ENCODE measurements around the gene AFMID.

The AFMID gene

GRCh38 chr17:78173097-78173715 lies 14.0 kb upstream of the AFMID start:
- H4K20me1 ChIP-seq (ENCODE audit: insufficient read depth, low read length) = no peaks in the 10 kb centered on the region
- H3K4me2 ChIP-seq (ENCODE audit: low read depth, low read length) = peak overlapping the region; percentile 98
- H3K4me3 ChIP-seq (ENCODE audit: low read length) = peak overlapping the region; percentile 23; the same call in 1 of the 2 replicates
- H3K27ac ChIP-seq (ENCODE audit: low read length) = peak overlapping the region; percentile 99
- no peaks in the 10 kb centered on the region for H3K9me3 ChIP-seq (replicated peaks; ENCODE audit: insufficient read depth, low read length)
- no peaks in the 10 kb centered on the region for H3K27me3 ChIP-seq (replicated peaks; ENCODE audit: insufficient read depth, low read length)
- H3F3A ChIP-seq (ENCODE audit: insufficient read depth, low read length) = peaks cover 69% of the 10 kb centered on the region
- TF ChIP-seq, protein P1, sequence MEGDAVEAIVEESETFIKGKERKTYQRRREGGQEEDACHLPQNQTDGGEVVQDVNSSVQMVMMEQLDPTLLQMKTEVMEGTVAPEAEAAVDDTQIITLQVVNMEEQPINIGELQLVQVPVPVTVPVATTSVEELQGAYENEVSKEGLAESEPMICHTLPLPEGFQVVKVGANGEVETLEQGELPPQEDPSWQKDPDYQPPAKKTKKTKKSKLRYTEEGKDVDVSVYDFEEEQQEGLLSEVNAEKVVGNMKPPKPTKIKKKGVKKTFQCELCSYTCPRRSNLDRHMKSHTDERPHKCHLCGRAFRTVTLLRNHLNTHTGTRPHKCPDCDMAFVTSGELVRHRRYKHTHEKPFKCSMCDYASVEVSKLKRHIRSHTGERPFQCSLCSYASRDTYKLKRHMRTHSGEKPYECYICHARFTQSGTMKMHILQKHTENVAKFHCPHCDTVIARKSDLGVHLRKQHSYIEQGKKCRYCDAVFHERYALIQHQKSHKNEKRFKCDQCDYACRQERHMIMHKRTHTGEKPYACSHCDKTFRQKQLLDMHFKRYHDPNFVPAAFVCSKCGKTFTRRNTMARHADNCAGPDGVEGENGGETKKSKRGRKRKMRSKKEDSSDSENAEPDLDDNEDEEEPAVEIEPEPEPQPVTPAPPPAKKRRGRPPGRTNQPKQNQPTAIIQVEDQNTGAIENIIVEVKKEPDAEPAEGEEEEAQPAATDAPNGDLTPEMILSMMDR (IDR thresholded peaks at IDR 0.05; ENCODE audit: low read length) = no peak
- TF ChIP-seq EZH2phosphoT487 (IDR thresholded peaks at IDR 0.05; ENCODE audit: low read length) (no peak), EZH2 (optimal IDR thresholded peaks at IDR 0.05; ENCODE audit: low read depth, low read length) (no peak)
- H3K79me2 ChIP-seq (ENCODE audit: low read length) = peaks cover 40% of the 10 kb centered on the region
- no peak overlapping the region for H2AFZ ChIP-seq (ENCODE audit: low read length)
- H3K4me1 ChIP-seq (ENCODE audit: low read length) = peaks cover 69% of the 10 kb centered on the region
- no peaks in the 10 kb centered on the region for H3K36me3 ChIP-seq (replicated peaks; ENCODE audit: insufficient read depth, low read length)
- DNase-seq = peak; percentile 94
- no peaks in the 10 kb centered on the region for H3K9me2 ChIP-seq (replicated peaks; ENCODE audit: insufficient read depth, low read length)
- peak overlapping the region; percentile 75 for H3K9ac ChIP-seq (ENCODE audit: low read length)

DNA sequence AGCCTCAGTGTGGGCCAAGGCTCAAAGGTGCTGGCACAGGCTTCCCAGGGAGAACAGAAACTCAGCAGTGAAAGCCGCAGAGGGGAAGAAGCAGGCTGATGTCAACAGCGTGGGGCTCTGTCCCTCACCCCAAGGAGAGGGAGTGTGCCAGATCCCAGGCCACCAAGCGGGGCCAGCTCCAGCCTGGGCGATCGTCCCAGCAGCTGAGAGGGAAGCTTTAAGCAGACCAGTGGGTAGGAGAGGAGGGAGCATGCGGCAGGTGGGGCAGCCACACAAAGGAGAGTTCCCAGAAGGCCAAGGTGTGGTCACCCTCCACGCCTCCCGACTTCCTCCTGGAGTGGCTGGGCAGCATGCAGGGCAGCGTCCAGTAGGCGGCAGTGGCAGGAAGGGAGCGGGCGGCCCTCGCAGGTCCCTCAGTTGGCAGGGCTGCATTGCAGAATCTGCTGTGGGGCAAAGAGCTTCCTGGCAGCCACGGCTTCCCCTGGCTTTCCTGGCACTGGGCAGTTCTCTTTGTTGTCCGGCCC lies 12.8 kb upstream of the AFMID start:
- TF ChIP-seq EZH2phosphoT487 (IDR thresholded peaks at IDR 0.05; ENCODE audit: low read length) (no peak), EZH2 (optimal IDR thresholded peaks at IDR 0.05; ENCODE audit: low read depth, low read length) (no peak)
- TF ChIP-seq, protein P1 (IDR thresholded peaks at IDR 0.05; ENCODE audit: low read length) = peak; percentile 50
- Histone ChIP-seq H4K20me1 (ENCODE audit: insufficient read depth, low read length) (no peaks in the 10 kb centered on the region), H3K27me3 (replicated peaks; ENCODE audit: insufficient read depth, low read length) (no peaks in the 10 kb centered on the region), H3K4me2 (ENCODE audit: low read depth, low read length) (peak overlapping the region; percentile 36), H3K27ac (ENCODE audit: low read length) (peak overlapping the region; percentile 99), H3K36me3 (replicated peaks; ENCODE audit: insufficient read depth, low read length) (peaks cover 4% of the 10 kb centered on the region; the same call in 1 of the 2 replicates), H3K4me1 (ENCODE audit: low read length) (peaks cover 68% of the 10 kb centered on the region), H3F3A (ENCODE audit: insufficient read depth, low read length) (peaks cover 72% of the 10 kb centered on the region), H3K4me3 (ENCODE audit: low read length) (no peak overlapping the region), H2AFZ (ENCODE audit: low read length) (no peak overlapping the region), H3K9me3 (replicated peaks; ENCODE audit: insufficient read depth, low read length) (no peaks in the 10 kb centered on the region), H3K9ac (ENCODE audit: low read length) (peak overlapping the region; percentile 23), H3K79me2 (ENCODE audit: low read length) (peaks cover 39% of the 10 kb centered on the region), H3K9me2 (replicated peaks; ENCODE audit: insufficient read depth, low read length) (no peaks in the 10 kb centered on the region)
- peak; percentile 55 for DNase-seq

DNA sequence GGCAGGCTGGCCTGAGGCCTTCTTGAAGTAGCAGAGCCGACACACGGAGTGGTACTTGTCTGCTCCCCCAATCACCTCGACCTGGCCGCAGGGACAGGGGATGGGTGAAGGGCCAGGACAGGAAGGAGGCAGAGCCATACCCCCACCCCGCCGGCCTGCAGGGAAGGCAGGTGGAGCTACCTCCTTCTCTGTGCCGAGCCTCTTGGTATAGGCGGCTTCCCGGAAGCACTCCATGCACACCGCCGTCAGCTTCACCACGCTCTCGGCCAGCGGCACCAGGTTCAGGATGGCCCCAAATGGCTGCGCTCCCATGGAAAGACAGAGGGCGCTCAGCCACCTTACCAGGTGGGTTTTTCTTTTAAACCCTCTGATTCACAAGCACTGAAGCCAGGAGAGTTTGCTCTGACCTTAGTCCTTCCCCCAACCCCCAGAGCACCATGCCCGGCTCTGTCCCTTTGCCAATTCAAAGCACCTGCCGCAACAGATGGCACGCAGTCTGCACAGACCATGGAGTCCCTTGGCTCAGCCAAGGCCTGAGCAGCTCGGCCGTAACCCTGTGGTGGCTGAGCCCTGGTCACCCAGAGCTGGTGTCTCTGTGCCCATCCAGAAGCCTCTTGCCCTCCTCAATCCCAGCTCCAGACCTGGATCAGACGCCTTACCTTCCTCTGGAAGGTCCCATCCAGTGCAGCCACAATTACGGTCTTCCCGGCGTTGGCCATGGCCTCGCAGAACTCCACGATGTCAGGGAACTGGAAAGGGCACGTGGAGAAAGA lies 12.1 kb upstream of the AFMID start:
- Histone ChIP-seq H3K4me2 (ENCODE audit: low read depth, low read length) (peak overlapping the region; percentile 36; the same call in 1 of the 2 replicates), H3K9ac (ENCODE audit: low read length) (no peak overlapping the region), H4K20me1 (ENCODE audit: insufficient read depth, low read length) (no peaks in the 10 kb centered on the region), H2AFZ (ENCODE audit: low read length) (no peak overlapping the region), H3K4me3 (ENCODE audit: low read length) (no peak overlapping the region), H3K36me3 (replicated peaks; ENCODE audit: insufficient read depth, low read length) (peaks cover 4% of the 10 kb centered on the region; the same call in 1 of the 2 replicates), H3K4me1 (ENCODE audit: low read length) (peaks cover 65% of the 10 kb centered on the region), H3K27me3 (replicated peaks; ENCODE audit: insufficient read depth, low read length) (no peaks in the 10 kb centered on the region), H3K79me2 (ENCODE audit: low read length) (peaks cover 37% of the 10 kb centered on the region), H3K27ac (ENCODE audit: low read length) (peak overlapping the region; percentile 99), H3K9me3 (replicated peaks; ENCODE audit: insufficient read depth, low read length) (no peaks in the 10 kb centered on the region), H3F3A (ENCODE audit: insufficient read depth, low read length) (peaks cover 69% of the 10 kb centered on the region), H3K9me2 (replicated peaks; ENCODE audit: insufficient read depth, low read length) (no peaks in the 10 kb centered on the region)
- TF ChIP-seq EZH2phosphoT487 (IDR thresholded peaks at IDR 0.05; ENCODE audit: low read length) = no peak
- no peak for TF ChIP-seq EZH2 (optimal IDR thresholded peaks at IDR 0.05; ENCODE audit: low read depth, low read length)
- TF ChIP-seq, protein P1 (IDR thresholded peaks at IDR 0.05; ENCODE audit: low read length) = no peak
- DNase-seq = no peak
